ENCODE results near the gene PRLR. TPM values are rescaled to one million over a fixed set of nuclear protein-coding genes. Genes with fewer than 3 reads are reported as not detected.

Gene PRLR
- total and polyA plus RNA-seq, 2 of the 13 experiments (the other 11 are each of a cell fraction or from before 2014, with no cell fraction given): 12.2 to 13.3 TPM

DNA sequence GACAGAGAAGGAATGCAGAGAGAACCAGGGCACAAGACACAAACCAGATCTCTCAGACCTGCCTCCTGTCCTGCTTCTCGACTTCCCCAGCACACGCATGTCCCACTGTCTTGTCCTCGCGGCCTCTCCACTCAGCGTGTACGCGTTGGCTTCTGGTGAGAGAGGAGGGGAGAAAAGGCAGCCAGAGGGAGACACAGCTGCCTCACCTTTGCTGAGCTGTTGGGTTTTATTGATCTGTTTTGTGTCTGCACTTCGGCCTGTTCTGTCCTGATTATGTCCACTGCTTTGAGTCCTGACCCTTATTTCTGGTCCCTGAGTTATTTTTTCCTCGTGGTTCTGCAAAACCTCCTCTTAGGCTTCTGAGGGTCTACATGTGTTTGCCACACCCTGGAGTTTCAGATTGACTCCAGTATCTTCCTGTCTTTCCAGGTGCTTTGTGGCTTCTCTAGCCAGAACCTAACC lies 95.0 kb downstream of the PRLR start (continued):
- TF ChIP-seq PAXIP1 (CRISPR knock-in tag; conservative IDR thresholded peaks at IDR 0.05): peak; percentile 89
- no peak for TF ChIP-seq ZNF121 (CRISPR knock-in tag; IDR thresholded peaks at IDR 0.05)
- no peak for TF ChIP-seq PHB2 (IDR thresholded peaks at IDR 0.05; ENCODE audit: partially characterized antibody)
- no peak for TF ChIP-seq ZNF746 (CRISPR knock-in tag; IDR thresholded peaks at IDR 0.05)
- no peak for TF ChIP-seq ZBTB26 (CRISPR knock-in tag; IDR thresholded peaks at IDR 0.05; ENCODE audit: borderline replicate concordance)
- 0 out of 2 replicates have a peak, but pooled peaks have one; percentile 10 for TF ChIP-seq ZNF264 (CRISPR knock-in tag; IDR thresholded peaks at IDR 0.05)
- TF ChIP-seq TBX2 (CRISPR knock-in tag; IDR thresholded peaks at IDR 0.05; ENCODE audit: borderline replicate concordance): 0 out of 2 replicates have a peak, but pooled peaks have one; percentile 27
- TF ChIP-seq, protein P1, sequence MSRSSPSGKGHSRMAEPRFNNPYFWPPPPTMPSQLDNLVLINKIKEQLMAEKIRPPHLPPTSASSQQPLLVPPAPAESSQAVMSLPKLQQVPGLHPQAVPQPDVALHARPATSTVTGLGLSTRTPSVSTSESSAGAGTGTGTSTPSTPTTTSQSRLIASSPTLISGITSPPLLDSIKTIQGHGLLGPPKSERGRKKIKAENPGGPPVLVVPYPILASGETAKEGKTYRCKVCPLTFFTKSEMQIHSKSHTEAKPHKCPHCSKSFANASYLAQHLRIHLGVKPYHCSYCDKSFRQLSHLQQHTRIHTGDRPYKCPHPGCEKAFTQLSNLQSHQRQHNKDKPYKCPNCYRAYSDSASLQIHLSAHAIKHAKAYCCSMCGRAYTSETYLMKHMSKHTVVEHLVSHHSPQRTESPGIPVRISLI (CRISPR knock-in tag; IDR thresholded peaks at IDR 0.05; ENCODE audit: borderline replicate concordance): no peak
- TF ChIP-seq CC2D1A (CRISPR knock-in tag; IDR thresholded peaks at IDR 0.05): no peak
- no peak for TF ChIP-seq SIN3B (IDR thresholded peaks at IDR 0.05; ENCODE audit: low read length)
- TF ChIP-seq ZNF230 (CRISPR knock-in tag; IDR thresholded peaks at IDR 0.05): peak; percentile 85
- no peak for TF ChIP-seq ZNF333 (CRISPR knock-in tag; IDR thresholded peaks at IDR 0.05; ENCODE audit: borderline replicate concordance)
- TF ChIP-seq ZNF292 (CRISPR knock-in tag; IDR thresholded peaks at IDR 0.05; ENCODE audit: borderline replicate concordance, low read depth): peak; percentile 98
- no peak for TF ChIP-seq MAFG (CRISPR knock-in tag; IDR thresholded peaks at IDR 0.05)
- TF ChIP-seq ZXDC (CRISPR knock-in tag; IDR thresholded peaks at IDR 0.05): no peak
- TF ChIP-seq SSRP1 (CRISPR knock-in tag; IDR thresholded peaks at IDR 0.05): no peak
- TF ChIP-seq MTA1 (CRISPR knock-in tag; IDR thresholded peaks at IDR 0.05; ENCODE audit: borderline replicate concordance): 0 out of 2 replicates have a peak, but pooled peaks have one; percentile 44
- TF ChIP-seq MEF2D (CRISPR knock-in tag; IDR thresholded peaks at IDR 0.05): 0 out of 2 replicates have a peak, but pooled peaks have one; percentile 28
- 0 out of 2 replicates have a peak, but pooled peaks have one; percentile 9 for TF ChIP-seq KLF12 (CRISPR knock-in tag; IDR thresholded peaks at IDR 0.05; ENCODE audit: borderline replicate concordance)
- TF ChIP-seq ZKSCAN5 (CRISPR knock-in tag; IDR thresholded peaks at IDR 0.05): 0 out of 2 replicates have a peak, but pooled peaks have one; percentile 60
- no peak for TF ChIP-seq ELF3 (CRISPR knock-in tag; IDR thresholded peaks at IDR 0.05)
- no peak for TF ChIP-seq MXD1 (CRISPR knock-in tag; IDR thresholded peaks at IDR 0.05)
